NCI-H146 treated with DMSO at 0.1 percent for 48 hours (cell line): ENCODE measurements around the gene PCP4.

Experiments used
- DNase-seq: peaks from one replicate; lab custom pipeline; 2025; ENCODE audit not compliant: unreplicated experiment; lab: John Stamatoyannopoulos, UW

The PCP4 gene

GRCh38 chr21:39969691-39970364 is 102.6 kb downstream of the PCP4 start:
- DNase-seq: no peak

- no peak for DNase-seq
Observed at GRCh38 chr21:39971956-39972355, 104.7 kb downstream of the PCP4 start.

GRCh38 chr21:39972471-39972870 is 105.2 kb downstream of the PCP4 start:
- no peak for DNase-seq

- DNase-seq: no peak
Observed at GRCh38 chr21:39972976-39973770, 105.9 kb downstream of the PCP4 start.

- DNase-seq: no peak
Observed at GRCh38 chr21:39976800-39977199, 109.6 kb downstream of the PCP4 start.
